Mesothelial cell of epicardium (in vitro differentiated cells): ENCODE data around the gene ASMTL. TPM values are rescaled to one million over a fixed set of nuclear protein-coding genes. Genes with fewer than 3 reads are reported as not detected.
"Not testable (repeated sequence)": the region's sequence is repeated elsewhere in the genome, so short reads cannot be mapped to it uniquely, and the experiment has no call there.

ENCODE experiments used
- DNase-seq, 2 experiments: peaks; one replicate each; pipeline ENCODE4 v3.0.0; 2021; ENCODE audit warnings: low spot score in 2 of 2; ENCODE audit not compliant: unreplicated experiment in 2 of 2
- H3K27ac Mint-ChIP-seq: 2 replicates; pipeline ENCODE4 v1.8.0; 2021; ENCODE audit warnings: mixed read lengths
- H3K27me3 Mint-ChIP-seq: 2 replicates; pipeline ENCODE4 v1.8.0; 2021; ENCODE audit warnings: low read depth, mixed read lengths
- H3K36me3 Mint-ChIP-seq: 2 replicates; pipeline ENCODE4 v1.8.0; 2021; ENCODE audit warnings: mixed read lengths
- H3K4me1 Mint-ChIP-seq: 2 replicates; pipeline ENCODE4 v1.8.0; 2021; ENCODE audit warnings: mixed read lengths
- H3K4me3 Mint-ChIP-seq: 2 replicates; pipeline ENCODE4 v1.8.0; 2021; ENCODE audit warnings: mild to moderate bottlenecking, moderate library complexity, mixed read lengths
- H3K9me3 Mint-ChIP-seq: 2 replicates; pipeline ENCODE4 v1.8.0; 2021; ENCODE audit warnings: mixed read lengths
- CTCF ChIP-seq: fragments of 200-600 bp; sonication (generic); IDR thresholded peaks from one replicate; pipeline ENCODE4 v1.5.0; 2021; ENCODE audit warnings: antibody characterized with exemption; ENCODE audit not compliant: unreplicated experiment
- total RNA-seq: library from RNA; stranded (reverse); gene quantifications from 3 replicates; pipeline ENCODE4 v1.2.1, GENCODE V29; 2021

ASMTL gene
- total RNA-seq, 1 donor from 2014 or later: 31.9 TPM

DNA sequence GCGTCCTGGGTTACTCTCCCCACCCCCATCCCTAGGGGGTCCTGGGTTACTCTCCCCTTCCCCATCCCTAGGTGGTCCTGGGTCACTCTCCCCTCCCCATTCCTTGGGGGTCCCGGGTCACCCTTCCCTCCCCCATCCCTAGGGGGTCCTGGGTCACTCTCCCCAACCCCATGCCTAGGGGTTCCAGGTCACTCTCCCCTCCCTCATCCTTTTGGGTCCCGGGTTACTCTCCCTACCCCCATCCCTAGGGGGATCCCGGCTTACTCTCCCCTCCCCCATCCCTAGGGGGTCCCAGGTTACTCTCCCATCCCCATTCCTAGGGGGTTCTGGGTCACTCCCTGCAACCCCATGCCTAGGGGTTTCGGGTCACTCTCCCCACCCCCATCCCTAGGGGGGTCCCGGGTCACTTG, 1.5 kb downstream of the ASMTL start:
- no peak for TF ChIP-seq CTCF
- Mint-ChIP-seq H3K36me3 (peaks cover 32% of the 10 kb centered on the region), H3K4me1 (no peaks in the 10 kb centered on the region), H3K27me3 (peaks cover 6% of the 10 kb centered on the region), H3K9me3 (peaks cover 35% of the 10 kb centered on the region), H3K4me3 (peak overlapping the region; percentile 89), H3K27ac (no peak overlapping the region)
- no peak for DNase-seq

- no peak for TF ChIP-seq CTCF
- H3K36me3 Mint-ChIP-seq: peaks cover 36% of the 10 kb centered on the region
- no peak overlapping the region for H3K27ac Mint-ChIP-seq
- H3K4me3 Mint-ChIP-seq: no peak overlapping the region
- no peaks in the 10 kb centered on the region for H3K4me1 Mint-ChIP-seq
- peaks cover 41% of the 10 kb centered on the region for H3K9me3 Mint-ChIP-seq
- DNase-seq: peak in 1 of 2 experiments; percentile 10
- H3K27me3 Mint-ChIP-seq: peaks cover 2% of the 10 kb centered on the region
Measured at GRCh38 chrX:1450361-1451161, 2.1 kb downstream of the ASMTL start.

GRCh38 chrX:1449823-1450149, 2.9 kb downstream of the ASMTL start:
- no peak for TF ChIP-seq CTCF
- Mint-ChIP-seq H3K9me3 (peaks cover 48% of the 10 kb centered on the region), H3K27me3 (no peaks in the 10 kb centered on the region), H3K4me3 (no peak overlapping the region), H3K4me1 (no peaks in the 10 kb centered on the region), H3K27ac (no peak overlapping the region), H3K36me3 (peaks cover 44% of the 10 kb centered on the region)
- no peak for DNase-seq

DNA sequence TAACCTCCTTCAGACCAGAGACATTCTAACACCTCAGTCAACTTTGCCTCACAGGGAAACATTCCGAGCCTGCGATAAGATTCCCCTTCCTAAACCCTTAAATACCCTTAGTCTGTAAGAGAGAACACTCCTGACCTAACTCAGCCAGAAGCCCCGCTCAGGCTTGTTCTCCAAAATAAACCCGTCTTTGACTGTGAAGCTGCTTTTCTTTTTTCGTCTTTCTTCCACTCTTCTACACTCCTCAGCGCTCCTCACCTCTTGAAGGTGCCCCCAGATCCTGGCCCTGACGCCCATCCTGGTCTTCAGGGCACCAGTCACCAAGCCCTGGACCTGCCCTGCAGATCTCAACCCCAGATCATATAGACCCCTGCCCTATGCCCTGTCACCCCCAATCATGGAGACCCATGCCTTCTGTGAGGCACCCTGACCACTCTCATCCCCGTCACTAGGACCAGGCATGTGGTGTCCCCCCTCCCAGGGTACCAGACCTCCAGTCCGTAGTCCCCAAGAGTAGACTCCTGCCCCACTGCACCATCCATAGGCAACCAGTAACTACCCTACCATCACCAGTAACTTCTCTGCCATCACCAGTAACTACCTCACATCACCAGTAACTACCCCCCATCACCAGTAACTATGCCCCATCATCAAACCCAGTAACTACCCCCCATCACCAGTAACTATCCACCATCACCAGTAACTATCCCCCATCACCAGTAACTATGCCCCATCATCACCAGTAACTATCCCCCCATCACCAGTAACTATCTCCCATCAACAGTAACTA, 3.5 kb downstream of the ASMTL start:
- Mint-ChIP-seq H3K4me1 (no peaks in the 10 kb centered on the region), H3K27me3 (no peaks in the 10 kb centered on the region), H3K36me3 (peaks cover 49% of the 10 kb centered on the region), H3K9me3 (peaks cover 53% of the 10 kb centered on the region), H3K27ac (no peak overlapping the region), H3K4me3 (no peak overlapping the region)
- peak in 1 of 2 experiments; percentile 0 for DNase-seq
- no peak for TF ChIP-seq CTCF

DNA sequence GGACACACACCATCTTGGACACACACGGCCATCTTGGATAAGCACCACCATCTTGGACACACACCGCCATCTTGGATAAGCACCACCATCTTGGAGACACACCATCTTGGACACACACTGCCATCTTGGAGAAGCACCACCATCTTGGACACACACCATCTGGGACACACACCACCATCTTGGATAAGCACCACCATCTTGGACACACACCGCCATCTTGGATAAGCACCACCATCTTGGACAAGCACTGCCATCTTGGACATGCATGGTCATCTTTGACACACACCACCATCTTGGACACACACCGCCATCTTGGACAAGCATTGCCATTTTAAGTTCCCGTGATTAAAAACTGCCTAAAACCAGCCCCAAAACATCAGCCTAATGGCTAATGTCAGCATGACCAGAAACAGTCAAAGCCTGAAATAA, 4.1 kb downstream of the ASMTL start:
- H3K27ac Mint-ChIP-seq, H3K27me3 Mint-ChIP-seq, DNase-seq, H3K4me3 Mint-ChIP-seq, H3K4me1 Mint-ChIP-seq: not testable (repeated sequence)
- Mint-ChIP-seq H3K9me3 (peaks cover 57% of the 10 kb centered on the region), H3K36me3 (peaks cover 54% of the 10 kb centered on the region)

GRCh38 chrX:1447969-1448572, 4.6 kb downstream of the ASMTL start:
- H3K4me1 Mint-ChIP-seq, H3K27me3 Mint-ChIP-seq, H3K4me3 Mint-ChIP-seq, DNase-seq, H3K27ac Mint-ChIP-seq: not testable (repeated sequence)
- H3K9me3 Mint-ChIP-seq: peaks cover 57% of the 10 kb centered on the region
- peaks cover 57% of the 10 kb centered on the region for H3K36me3 Mint-ChIP-seq

DNA sequence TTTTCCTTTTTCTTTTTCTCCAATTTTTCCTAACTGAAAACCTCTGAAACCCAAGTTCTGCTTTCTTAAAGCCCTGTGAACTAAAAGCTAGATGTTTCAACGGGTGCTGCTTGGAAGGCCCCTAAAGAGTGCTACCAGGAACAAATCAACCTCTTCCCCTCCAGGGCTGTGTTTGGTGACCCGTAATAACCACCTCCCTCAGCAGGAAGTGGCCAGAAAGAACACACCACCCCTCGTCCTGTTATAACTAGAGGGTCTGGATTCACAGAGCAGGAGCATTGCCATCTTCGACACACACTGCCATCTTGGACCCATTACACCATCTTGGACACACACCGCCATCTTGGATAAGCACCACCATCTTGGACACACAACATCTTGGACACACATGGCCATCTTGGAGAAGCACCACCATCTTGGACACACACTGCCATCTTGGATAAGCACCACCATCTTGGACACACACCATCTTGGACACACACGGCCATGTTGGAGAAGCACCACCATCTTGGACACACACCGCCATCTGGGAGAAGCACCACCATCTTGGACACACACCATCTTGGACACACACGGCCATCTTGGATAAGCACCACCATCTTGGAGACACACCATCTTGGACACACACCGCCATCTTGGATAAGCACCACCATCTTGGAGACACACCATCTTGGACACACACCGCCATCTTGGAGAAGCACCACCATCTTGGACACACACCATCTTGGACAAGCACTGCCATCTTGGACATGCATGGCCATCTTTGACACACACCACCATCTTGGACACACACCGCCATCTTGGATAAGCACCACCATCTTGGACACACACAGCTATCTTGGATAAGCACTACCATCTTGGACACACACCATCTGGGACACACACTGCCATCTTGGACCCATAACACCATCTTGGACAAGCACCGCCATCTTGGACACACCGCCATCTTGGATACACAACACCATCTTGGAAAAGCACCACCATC, 5.4 kb downstream of the ASMTL start:
- H3K27ac Mint-ChIP-seq, H3K4me1 Mint-ChIP-seq, H3K27me3 Mint-ChIP-seq, H3K4me3 Mint-ChIP-seq: not testable (repeated sequence)
- DNase-seq: peak in 1 of 2 experiments; percentile 14
- Mint-ChIP-seq H3K36me3 (peaks cover 60% of the 10 kb centered on the region), H3K9me3 (peaks cover 57% of the 10 kb centered on the region)
